NCI-H1048 (cell line): Measurements from ENCODE around the gene DOCK10.

ENCODE experiments used
- DNase-seq: peaks from one replicate; lab custom pipeline; 2025; lab: John Stamatoyannopoulos, UW

Gene DOCK10

GRCh38 chr2:224976629-224977525 is 65.4 kb downstream of the DOCK10 start:
- no peak for DNase-seq

- no peak for DNase-seq
Measured at GRCh38 chr2:224975761-224976160, 66.5 kb downstream of the DOCK10 start.

- no peak for DNase-seq
Measured at GRCh38 chr2:224973112-224974016, 68.9 kb downstream of the DOCK10 start.

DNA sequence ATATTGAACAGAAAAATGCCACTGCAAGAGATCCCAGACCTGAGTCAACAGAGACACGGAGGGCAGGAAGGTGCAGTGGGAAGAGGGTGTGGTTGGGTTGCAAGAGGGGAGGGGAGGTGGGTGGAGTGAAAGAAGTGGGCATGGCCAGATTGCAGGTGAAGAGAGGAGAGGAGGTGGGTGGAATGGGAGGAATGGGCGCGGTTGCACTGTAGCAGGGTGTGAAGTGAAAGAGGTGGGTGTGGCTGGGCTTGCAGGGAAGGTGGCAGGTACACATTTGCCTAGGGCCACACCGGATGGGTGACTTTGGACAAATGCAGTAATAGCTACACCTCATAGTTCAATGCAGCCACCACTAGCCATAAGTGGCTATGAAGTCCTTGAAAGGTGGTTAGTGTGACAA is 71.1 kb downstream of the DOCK10 start:
- DNase-seq, result no peak

DNA sequence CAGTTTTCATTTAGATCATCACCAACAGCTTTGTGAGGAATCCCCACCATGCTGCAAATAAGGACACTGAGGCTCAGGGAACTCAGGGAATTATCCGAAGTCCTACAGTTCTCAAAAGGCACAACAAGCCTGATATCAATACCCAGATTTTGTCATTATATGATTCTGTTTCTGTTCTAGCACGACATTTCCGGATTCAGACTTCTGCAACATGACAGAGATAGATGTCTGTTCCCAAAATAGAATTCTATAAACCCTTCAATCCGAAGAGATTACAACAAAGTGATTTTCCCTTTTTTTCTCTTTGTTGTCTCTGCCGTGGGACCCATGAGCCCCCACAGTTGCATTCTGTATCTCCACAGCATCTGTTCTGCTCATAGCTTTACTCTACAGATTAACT is 72.0 kb downstream of the DOCK10 start:
- DNase-seq, result no peak

- no peak for DNase-seq
Measured at GRCh38 chr2:224969633-224970260, 72.5 kb downstream of the DOCK10 start.

- no peak for DNase-seq
Measured at GRCh38 chr2:224969095-224969494, 73.2 kb downstream of the DOCK10 start.

GRCh38 chr2:224968051-224968450 is 74.2 kb downstream of the DOCK10 start:
- DNase-seq, result no peak

DNA sequence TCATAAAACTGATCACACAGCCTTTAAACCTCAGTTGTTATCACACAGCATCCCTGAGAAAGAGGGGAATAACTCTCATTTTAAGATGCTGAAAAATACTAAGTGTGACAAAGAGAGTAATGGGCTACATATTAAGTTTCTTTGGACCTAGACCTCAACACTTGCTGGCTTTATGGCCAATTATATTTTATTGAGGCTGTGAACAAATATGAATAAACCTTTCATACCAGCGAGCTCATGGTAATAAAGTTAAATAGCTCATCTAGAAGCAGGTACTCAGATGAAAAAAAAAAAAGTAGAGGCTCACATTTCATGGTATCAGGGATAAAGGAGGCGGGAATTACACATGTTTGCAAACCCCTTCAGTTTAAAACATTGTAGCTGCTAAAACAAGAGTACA is 75.7 kb downstream of the DOCK10 start:
- DNase-seq, result no peak

DNA sequence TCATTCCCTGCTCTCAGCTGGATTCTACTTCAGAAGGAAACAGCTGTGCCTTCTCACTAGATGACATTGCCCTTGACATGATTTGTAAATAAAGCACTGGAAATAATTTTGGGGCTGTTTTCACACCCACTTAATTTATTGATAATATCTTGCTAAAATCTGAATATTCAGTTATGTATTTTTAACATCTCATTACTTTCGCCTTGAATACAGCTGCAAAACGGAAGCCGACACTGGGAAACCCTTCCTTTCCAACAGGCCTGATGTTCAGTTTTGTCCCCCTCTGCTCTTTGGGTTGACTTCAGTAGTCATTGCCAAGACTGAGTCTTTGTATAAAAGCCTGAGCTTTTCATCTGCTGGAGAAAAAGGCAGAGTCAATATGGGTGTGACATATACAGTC is 82.7 kb downstream of the DOCK10 start:
- no peak for DNase-seq

- no peak for DNase-seq
Measured at GRCh38 chr2:224958873-224959272, 83.4 kb downstream of the DOCK10 start.

DNA sequence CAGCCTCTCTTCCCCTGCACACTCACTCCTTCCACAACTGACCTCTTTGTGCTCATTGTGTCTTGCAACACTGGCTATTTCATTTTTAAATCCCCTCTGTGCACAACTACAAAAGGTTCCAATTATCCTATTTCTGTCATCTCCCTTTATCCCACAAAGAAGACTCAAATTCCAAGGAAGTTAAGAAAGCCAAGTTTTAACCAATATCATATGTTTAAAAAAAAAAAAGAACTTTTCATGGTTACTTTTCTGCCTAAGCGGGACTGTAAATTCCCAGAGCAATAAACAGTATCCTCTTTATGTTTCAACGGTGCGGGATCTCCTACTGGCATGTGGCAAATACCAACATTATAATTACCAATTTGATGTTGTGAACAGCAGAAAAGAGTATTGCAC is 83.8 kb downstream of the DOCK10 start:
- no peak for DNase-seq

DNA sequence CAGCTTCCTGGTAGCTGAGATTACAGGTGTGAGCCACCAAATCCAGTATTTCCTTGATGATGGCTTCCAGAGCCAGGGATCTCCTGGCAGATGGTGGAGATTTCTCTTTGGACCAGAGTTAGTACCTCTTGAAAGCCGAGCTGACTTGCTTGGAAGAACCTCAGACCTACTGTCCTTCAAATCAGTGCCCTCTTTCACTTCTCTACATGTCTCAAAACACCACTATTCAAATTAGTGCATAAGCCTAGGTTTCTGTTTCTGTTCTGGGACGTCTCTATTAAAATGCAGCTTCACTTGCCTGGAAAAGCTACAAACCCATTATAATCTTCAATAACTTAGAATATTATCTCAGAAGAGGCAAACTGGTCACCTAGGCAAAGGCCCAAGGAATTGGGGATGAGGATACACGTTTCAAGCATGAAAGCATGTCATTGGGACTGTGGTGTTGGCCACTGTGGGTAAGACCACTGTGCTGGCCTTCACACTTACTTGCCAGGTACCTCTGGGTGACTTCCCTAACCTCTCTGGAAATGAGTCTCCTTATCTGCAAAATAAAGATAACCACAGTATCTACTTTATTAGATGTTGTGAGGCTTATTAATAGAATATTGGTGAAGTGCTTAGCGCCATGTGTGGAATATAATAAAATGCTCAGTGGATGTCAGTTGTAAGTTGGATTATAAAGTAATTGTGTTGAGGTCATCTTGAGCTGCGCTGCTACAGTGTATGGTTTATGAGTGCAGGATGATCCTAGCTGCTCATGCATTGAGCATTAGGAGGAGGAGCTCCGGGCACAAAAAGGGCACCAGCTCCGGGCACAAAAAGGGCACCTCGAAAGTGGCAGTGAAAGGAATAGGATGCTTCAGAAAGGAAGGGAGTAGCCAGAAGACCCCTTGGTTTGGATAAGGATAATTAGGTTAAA is 84.5 kb downstream of the DOCK10 start:
- DNase-seq, result no peak

DNA sequence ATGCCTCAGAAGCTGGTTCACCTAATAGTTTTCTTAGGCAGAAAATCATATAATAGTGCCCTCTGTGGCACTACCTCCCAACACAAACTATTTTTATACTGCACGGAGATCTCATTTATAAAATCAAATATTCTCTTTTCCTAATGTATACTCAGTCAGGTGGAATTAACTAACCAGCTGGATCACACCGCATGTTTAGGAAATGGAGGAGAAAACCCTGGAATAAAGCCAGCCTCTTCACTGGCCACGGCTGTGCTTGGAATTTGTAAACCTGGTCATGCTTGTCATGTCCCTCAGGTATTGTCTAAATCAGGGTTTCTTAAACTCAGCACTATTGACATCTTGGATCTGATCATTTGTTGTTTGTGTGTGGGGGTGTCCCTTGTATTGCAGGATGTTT is 85.6 kb downstream of the DOCK10 start:
- no peak for DNase-seq

DNA sequence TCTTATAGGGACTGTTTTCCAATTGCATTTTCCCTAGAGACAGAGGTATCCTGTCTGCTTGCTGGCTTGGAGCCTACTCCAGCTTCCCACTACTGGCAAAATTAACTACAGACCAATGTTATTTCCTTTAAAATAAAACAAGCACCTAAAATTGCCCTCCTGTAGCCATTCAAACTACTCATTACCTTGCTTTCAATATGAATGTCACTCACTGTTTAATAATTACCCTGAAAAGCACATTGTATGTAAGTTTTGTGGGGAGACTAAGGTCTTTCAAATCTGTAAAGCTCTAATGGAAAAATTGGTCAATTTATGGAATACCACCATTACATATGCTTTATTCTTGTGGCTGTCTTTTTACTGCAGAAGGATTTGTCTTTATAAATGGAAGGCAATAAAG is 87.3 kb downstream of the DOCK10 start:
- no peak for DNase-seq

DNA sequence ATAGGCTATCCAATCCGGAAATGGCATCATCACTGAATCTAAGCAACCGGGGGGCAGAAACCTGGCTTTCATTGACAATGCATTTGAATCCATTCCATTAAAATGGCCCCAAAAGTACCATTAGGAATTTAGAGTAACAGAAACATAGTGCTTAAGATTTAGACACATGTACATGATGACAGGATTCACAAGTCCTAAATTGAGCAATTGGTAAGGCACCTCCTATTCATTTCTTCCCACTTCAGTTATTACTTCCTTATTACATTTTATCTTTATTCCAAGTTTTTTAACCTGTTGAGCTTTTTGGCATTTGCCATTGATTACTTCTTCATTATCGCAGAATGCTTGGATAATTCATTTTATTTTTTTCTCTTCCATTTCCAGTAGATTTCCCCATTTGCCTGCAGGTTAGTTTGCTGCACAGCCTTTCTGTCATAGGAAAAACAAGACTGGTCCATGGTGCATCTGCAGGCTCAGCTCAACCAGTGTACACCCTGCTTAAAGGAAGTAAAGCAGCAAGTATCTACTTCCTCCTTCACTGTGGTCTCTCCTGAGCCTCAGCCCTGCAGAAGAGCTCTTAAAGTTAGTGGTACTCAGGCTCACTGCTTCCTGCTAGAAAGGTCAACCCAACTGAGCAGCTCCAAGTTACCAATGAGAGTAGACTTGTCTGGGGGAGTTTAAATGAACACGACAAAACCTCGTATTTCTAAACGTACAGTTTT is 89.2 kb downstream of the DOCK10 start:
- no peak for DNase-seq

GRCh38 chr2:224951723-224952481 is 90.4 kb downstream of the DOCK10 start:
- DNase-seq, result no peak

DNA sequence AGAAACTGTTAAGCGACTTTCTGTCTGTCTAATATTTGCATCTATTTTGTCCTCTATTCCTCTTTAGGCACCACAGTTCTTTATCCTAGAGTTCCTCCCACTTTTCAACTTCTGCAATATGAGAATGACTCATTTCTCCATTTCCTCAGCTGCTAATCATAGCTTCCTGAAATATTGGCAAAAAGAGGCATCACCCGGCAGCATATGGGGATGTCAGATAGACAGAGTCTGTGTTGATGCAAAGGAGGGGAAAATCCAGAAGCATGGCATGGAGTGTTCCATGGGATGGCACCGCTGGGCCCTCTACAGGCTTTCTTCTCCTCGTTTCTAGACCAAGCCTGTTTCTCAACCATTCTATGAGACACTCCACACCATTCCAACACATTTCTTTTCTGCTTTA is 93.4 kb downstream of the DOCK10 start:
- no peak for DNase-seq

- no peak for DNase-seq
Measured at GRCh38 chr2:224948005-224948404, 94.3 kb downstream of the DOCK10 start.

DNA sequence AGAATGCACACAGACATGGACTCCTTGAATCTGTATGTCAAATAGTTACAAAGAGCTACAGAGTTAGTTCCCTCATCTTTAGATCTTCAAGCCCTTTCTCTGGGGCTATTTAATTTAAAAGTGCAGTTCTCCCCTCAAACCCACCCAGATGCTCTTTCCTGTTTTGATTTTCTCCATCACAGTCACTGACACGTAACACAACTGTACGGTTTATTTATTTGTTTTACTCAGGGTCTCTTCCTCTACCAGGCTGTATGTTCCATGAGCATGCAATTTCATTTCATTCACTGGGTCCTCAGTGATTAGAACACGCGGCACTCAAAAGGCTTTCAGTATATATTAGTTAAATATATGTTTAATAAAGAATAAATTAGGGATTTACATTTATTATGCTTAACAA is 94.7 kb downstream of the DOCK10 start:
- no peak for DNase-seq
